ENCODE data around the gene TNFRSF25.

- TF ChIP-seq POLR2A (IDR thresholded peaks at IDR 0.05; ENCODE audit: low read depth, low read length), result no peak
- no peak for TF ChIP-seq JUN (IDR thresholded peaks at IDR 0.05; ENCODE audit: borderline replicate concordance, insufficient read depth, insufficient read length, low read depth)
- no peak for TF ChIP-seq EZH2 (IDR thresholded peaks at IDR 0.05; ENCODE audit: borderline replicate concordance, low read depth, low read length, severe bottlenecking)
These were observed 39.5 kb downstream of the TNFRSF25 start for GRCh38 chr1:6426277-6426971.
